GM12878 (cell line): ENCODE results near the gene ELAVL3. TPM values are rescaled to one million over a fixed set of nuclear protein-coding genes. Genes with fewer than 3 reads are reported as not detected.

Experiments used
- ATAC-seq: fragments of 200-7000 bp; cut with Tn5 transposase; 3 replicates; pipeline ENCODE4 v1.9.1; 2020; ENCODE audit warnings: mild to moderate bottlenecking, moderate library complexity
- BruUV-seq: library from RNA; stranded (reverse); fragments of 400-500 nt; replicated peaks from 2 replicates; lab custom pipeline; 2021; lab: Mats Ljungman, UMichigan
- CTCF ChIA-PET: fragments of 300-600 bp; sonication (Branson Sonifier 250); formaldehyde crosslinking; extraction: SDS; loops from one replicate; lab custom pipeline; 2021; ENCODE audit warnings: inconsistent platforms; lab: Yijun Ruan, JAX
- POLR2A ChIA-PET: fragments of 350-600 bp; formaldehyde crosslinking; extraction: SDS; loops from one replicate; lab custom pipeline; 2021; ENCODE audit warnings: inconsistent platforms; lab: Charles Lee
- RAD21 ChIA-PET: fragments of 300-600 bp; sonication (Branson Sonifier 250); formaldehyde crosslinking; loops from one replicate; lab custom pipeline; 2023; ENCODE audit warnings: antibody characterized with exemption; ENCODE audit not compliant: unreplicated experiment; lab: Charles Lee
- SMC1A ChIA-PET: fragments of 300-600 bp; sonication (Branson Sonifier 250); formaldehyde crosslinking; loops from one replicate; lab custom pipeline; 2023; ENCODE audit not compliant: unreplicated experiment, uncharacterized antibody; lab: Charles Lee
- DNase-seq: peaks from one replicate; pipeline ENCODE4 v3.0.0-alpha.2; 2011; ENCODE audit warnings: low read depth, low spot score
- FAIRE-seq: peaks from 3 replicates; lab custom pipeline; 2011; peaks lifted over from hg19 to GRCh38; lab: Jason Lieb, UNC
- H2AFZ ChIP-seq: 2 replicates; pipeline ENCODE4 v1.6.0; 2011; ENCODE audit warnings: low read depth, low read length, control low read depth; ENCODE audit not compliant: control insufficient read depth
- H3K27ac ChIP-seq: 2 replicates; pipeline ENCODE4 v1.5.1; 2011; ENCODE audit warnings: control low read depth; ENCODE audit not compliant: control insufficient read depth, insufficient read depth
- H3K27me3 ChIP-seq, 2 experiments: replicated peaks in 1 of 2; 2 replicates each; pipeline versions ENCODE4 v1.6.0 to v1.6.1; 2011; ENCODE audit warnings: low read length in 1 of 2; ENCODE audit not compliant: control insufficient read depth in 2 of 2, insufficient read depth in 2 of 2
- H3K36me3 ChIP-seq, 2 experiments: 2 replicates each; pipeline ENCODE4 v1.5.1; 2011; ENCODE audit warnings: low read length in 1 of 2; ENCODE audit not compliant: control insufficient read depth in 2 of 2, insufficient read depth in 2 of 2
- H3K4me1 ChIP-seq: 2 replicates; pipeline ENCODE4 v1.6.1; 2011; ENCODE audit warnings: mild to moderate bottlenecking, low read length, moderate library complexity, mixed read lengths; ENCODE audit not compliant: control insufficient read depth, insufficient read depth
- H3K4me2 ChIP-seq: 2 replicates; pipeline ENCODE4 v1.6.0; 2011; ENCODE audit warnings: control low read depth; ENCODE audit not compliant: control insufficient read depth, insufficient read depth
- H3K4me3 ChIP-seq: fragments of 200-600 bp; sonication (generic); 2 replicates; pipeline ENCODE4 v1.5.1; 2016
- H3K79me2 ChIP-seq: 2 replicates; pipeline ENCODE4 v1.6.0; 2011; ENCODE audit warnings: low read length; ENCODE audit not compliant: control insufficient read depth, insufficient read depth
- H3K9ac ChIP-seq: 2 replicates; pipeline ENCODE4 v1.8.0; 2011; ENCODE audit warnings: low read length, control low read depth, mixed read lengths; ENCODE audit not compliant: control insufficient read depth, insufficient read depth
- H3K9me3 ChIP-seq: replicated peaks from 3 replicates; pipeline ENCODE4 v1.5.1; 2011; ENCODE audit warnings: mild to moderate bottlenecking, low read length; ENCODE audit not compliant: control insufficient read depth, insufficient read depth
- H4K20me1 ChIP-seq: 2 replicates; pipeline ENCODE4 v1.6.0; 2011; ENCODE audit not compliant: control insufficient read depth, insufficient read depth
- BRCA1 ChIP-seq: IDR thresholded peaks from 2 replicates; pipeline ENCODE4 v1.6.1; 2011; ENCODE audit warnings: low read depth, low read length, improper control_type of control experiment
- CUX1 ChIP-seq: IDR thresholded peaks from 2 replicates; pipeline ENCODE4 v1.6.1; 2012; ENCODE audit warnings: improper control_type of control experiment, low read depth, low read length; ENCODE audit not compliant: insufficient replicate concordance
- ELK1 ChIP-seq: IDR thresholded peaks from 2 replicates; pipeline ENCODE4 v1.6.1; 2012; ENCODE audit warnings: low read depth, low read length, improper control_type of control experiment
- ESRRA ChIP-seq: IDR thresholded peaks from 2 replicates; pipeline ENCODE4 v1.6.1; 2012; ENCODE audit warnings: mild to moderate bottlenecking, low read length, improper control_type of control experiment
- EZH2 ChIP-seq: IDR thresholded peaks from 2 replicates; pipeline ENCODE4 v1.6.1; 2012; ENCODE audit warnings: low read depth, mild to moderate bottlenecking, control low read depth, inconsistent platforms, low read length, borderline replicate concordance; ENCODE audit not compliant: control insufficient read depth
- PML ChIP-seq: IDR thresholded peaks from 2 replicates; pipeline ENCODE4 v1.6.1; 2012; ENCODE audit warnings: low read length, inconsistent platforms
- POLR2AphosphoS2 ChIP-seq: IDR thresholded peaks from 2 replicates; pipeline ENCODE4 v1.6.1; 2011; ENCODE audit warnings: low read depth, mild to moderate bottlenecking, low read length, improper control_type of control experiment, moderate library complexity
- SMAD1 ChIP-seq: fragments of 450-650 bp; IDR thresholded peaks from 2 replicates; pipeline ENCODE4 v1.6.1; 2018; ENCODE audit warnings: mild to moderate bottlenecking, low read depth; ENCODE audit not compliant: partially characterized antibody
- ZNF217 ChIP-seq: fragments of 450-650 bp; IDR thresholded peaks from 2 replicates; pipeline ENCODE4 v1.6.1; 2017; ENCODE audit warnings: antibody characterized with exemption, mild to moderate bottlenecking
- ZSCAN29 ChIP-seq: fragments of 450-650 bp; IDR thresholded peaks from 2 replicates; pipeline ENCODE4 v1.6.1; 2017; ENCODE audit warnings: mild to moderate bottlenecking, moderate library complexity
- whole genome bisulfite sequencing: methylation state at CpG from one replicate; pipeline ENCODE4 v1.1.6; 2016; ENCODE audit warnings: low lambda C conversion rate; ENCODE audit not compliant: insufficient replicate concordance, insufficient coverage; ENCODE audit errors: missing lambda C conversion rate; 5-methylcytosine and 5-hydroxymethylcytosine counted together
- in situ Hi-C: fragments of 300-500 bp; cut with MboI; formaldehyde crosslinking; loops from 9 replicates; pipeline ENCODE4 v1.14.3; 2018; ENCODE audit warnings: mixed read lengths
- intact Hi-C: fragments of 100-400 bp; cut with micrococcal nuclease; formaldehyde crosslinking; loops from one replicate; pipeline ENCODE4 v1.14.2; 2022; ENCODE audit not compliant: unreplicated experiment
- polyA plus RNA-seq, 11 experiments: library from polyadenylated mRNA; depleted of rRNA in 4 of 11; unstranded in 6 of 11; stranded (reverse) in 5 of 11; fragments of >200 nt; fragmentation: Nextera tagmentation in 4 of 11; fragmentation: Illumina TruSeq in 1 of 11; extraction: Ambion mirVana in 4 of 11; extraction: Trizol in 1 of 11; gene quantifications; 1 replicate in 1 of 11; 2 replicates in 10 of 11; pipeline versions ENCODE4 v1.2.1 to v1.2.3, GENCODE V29; 2011 to 2016; ENCODE audit warnings: inconsistent platforms in 2 of 11, missing spikeins in 2 of 11, low read depth in 1 of 11
- total RNA-seq, 4 experiments: library from RNA; depleted of rRNA in 3 of 4; stranded (reverse); fragments of >200 nt in 3 of 4; fragmentation: Illumina TruSeq in 1 of 4; extraction: Trizol in 1 of 4; gene quantifications; 2 replicates each; pipeline versions ENCODE4 v1.2.1 to v1.2.3, GENCODE V29; 2013 to 2021
- TF ChIP-seq, protein P1 (sequence below): fragments of 150-350 bp; IDR thresholded peaks from 2 replicates; pipeline ENCODE4 v1.6.1; 2014; ENCODE audit warnings: mild to moderate bottlenecking, low read depth, low read length

Gene ELAVL3
- total and polyA plus RNA-seq, 10 of the 15 experiments (the other 5 are each of a cell fraction or from before 2014, with no cell fraction given), result under 0.01 to 0.05 (median 0.01) TPM; not detected in 7

DNA sequence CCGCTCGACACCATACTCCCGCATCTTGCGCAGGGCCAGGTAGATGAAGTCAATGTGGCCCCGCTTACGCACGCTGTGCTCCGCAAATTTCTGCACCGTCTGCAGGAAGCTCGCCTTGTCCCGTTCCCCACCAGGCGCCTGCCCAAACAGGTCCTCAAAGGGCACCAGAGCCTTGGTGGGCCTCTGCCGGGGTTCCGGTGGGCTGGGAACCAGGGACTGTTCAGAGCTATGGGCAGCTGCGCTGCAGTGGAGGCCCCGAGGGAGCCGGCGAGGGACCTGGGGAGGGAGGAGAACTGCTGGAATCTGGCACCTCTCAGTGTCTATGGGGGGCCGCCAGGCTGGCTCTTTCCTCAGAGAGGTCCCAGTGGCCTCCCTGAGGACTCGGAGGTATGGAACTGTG, 33.1 kb upstream of the ELAVL3 start (continued):
- no peak for TF ChIP-seq CUX1
- TF ChIP-seq BRCA1, result no peak

DNA sequence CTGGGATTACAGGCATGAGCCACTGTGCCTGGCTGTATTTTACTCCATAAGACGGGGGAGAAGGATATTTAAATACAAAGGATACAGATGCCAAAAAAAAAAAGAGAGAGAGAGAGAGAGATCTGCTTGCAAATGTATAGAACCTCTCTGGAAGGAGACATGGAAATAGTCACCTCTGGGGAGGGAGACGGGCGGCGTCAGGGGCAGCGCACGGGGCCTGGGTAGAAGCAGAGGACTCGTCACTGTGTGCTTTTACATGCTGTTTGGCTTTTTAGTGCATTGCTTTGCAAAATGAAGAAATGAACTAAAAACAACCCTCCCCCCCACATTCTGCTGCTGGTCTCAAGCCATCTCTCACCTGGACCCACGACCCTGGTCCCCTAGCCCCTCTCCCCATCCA, 29.6 kb upstream of the ELAVL3 start:
- H3K9me3 ChIP-seq, result no peaks in the 10 kb centered on the region
- no peak overlapping the region for H3K4me2 ChIP-seq
- no peak for FAIRE-seq
- ChIA-PET SMC1A (no interaction called here), CTCF (no interaction called here), RAD21 (no interaction called here), POLR2A (no interaction called here)
- ATAC-seq, result no peak
- H3K36me3 ChIP-seq, result peaks cover 0 to 2% of the 10 kb centered on the region in 2 experiments; a peak in 3 of 4 replicates
- no peaks in the 10 kb centered on the region for H3K79me2 ChIP-seq
- H3K4me1 ChIP-seq, result no peaks in the 10 kb centered on the region
- no peaks in the 10 kb centered on the region for H4K20me1 ChIP-seq
- H3K9ac ChIP-seq, result no peak overlapping the region
- H3K4me3 ChIP-seq, result no peak overlapping the region
- no peak overlapping the region for H2AFZ ChIP-seq
- no peak overlapping the region for H3K27ac ChIP-seq
- H3K27me3 ChIP-seq, result no peaks in the 10 kb centered on the region
- 90% methylated on average over 8 of the region's 8 CpGs for WGBS
- no TSS peak for BruUV-seq
- in situ Hi-C loops (no loop called here), intact Hi-C loops (no loop called here)
- DNase-seq, result no peak
- no peak for TF ChIP-seq ZSCAN29
- TF ChIP-seq ESRRA, result no peak
- no peak for TF ChIP-seq ELK1
- no peak for TF ChIP-seq PML
- TF ChIP-seq, protein P1, sequence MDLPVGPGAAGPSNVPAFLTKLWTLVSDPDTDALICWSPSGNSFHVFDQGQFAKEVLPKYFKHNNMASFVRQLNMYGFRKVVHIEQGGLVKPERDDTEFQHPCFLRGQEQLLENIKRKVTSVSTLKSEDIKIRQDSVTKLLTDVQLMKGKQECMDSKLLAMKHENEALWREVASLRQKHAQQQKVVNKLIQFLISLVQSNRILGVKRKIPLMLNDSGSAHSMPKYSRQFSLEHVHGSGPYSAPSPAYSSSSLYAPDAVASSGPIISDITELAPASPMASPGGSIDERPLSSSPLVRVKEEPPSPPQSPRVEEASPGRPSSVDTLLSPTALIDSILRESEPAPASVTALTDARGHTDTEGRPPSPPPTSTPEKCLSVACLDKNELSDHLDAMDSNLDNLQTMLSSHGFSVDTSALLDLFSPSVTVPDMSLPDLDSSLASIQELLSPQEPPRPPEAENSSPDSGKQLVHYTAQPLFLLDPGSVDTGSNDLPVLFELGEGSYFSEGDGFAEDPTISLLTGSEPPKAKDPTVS, result no peak
- TF ChIP-seq EZH2, result no peak
- no peak for TF ChIP-seq SMAD1
- no peak for TF ChIP-seq POLR2AphosphoS2
- TF ChIP-seq ZNF217, result no peak
